ENCODE measurements around the gene VKORC1.
A peak's percentile ranks its signal among the peaks of the same experiment; 100 is the strongest.
"Not testable (repeated sequence)": the region's sequence is repeated elsewhere in the genome, so short reads cannot be mapped to it uniquely, and the experiment has no call there.

VKORC1 gene

GRCh38 chr16:31094424-31095120 is at the start of gene VKORC1:
TSS of gene VKORC1 (minus strand) at chr16:31094797. CDS start at chr16:31094729, 68 bp downstream.
- peak; percentile 77 to 84 for DNase-seq (ENCODE audit: low read depth in 2 of 2)

DNA sequence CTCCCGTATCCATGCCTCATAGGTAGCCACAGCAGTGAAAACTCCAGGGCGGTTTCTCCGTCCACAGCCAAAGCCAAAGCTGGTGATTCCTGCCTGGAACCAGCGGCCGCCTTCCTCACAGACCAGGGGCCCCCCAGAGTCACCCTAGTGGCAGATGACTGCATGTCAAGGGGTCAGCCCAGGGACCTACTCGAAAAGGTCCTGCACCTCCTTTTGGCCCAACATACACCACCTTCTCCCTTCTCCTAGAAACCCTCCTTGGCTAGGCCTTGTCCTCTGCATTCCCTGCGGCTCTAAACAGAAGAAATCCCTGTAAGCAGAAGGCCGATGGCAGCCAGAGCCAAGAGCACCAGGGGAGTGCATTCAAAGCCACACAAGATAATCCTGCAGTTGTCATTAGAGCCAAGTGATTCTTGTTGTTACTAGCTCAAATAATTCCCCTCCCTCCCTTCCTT is 49.1 kb upstream of the VKORC1 start:
- DNase-seq (ENCODE audit: low read depth in 2 of 2): no peak

DNA sequence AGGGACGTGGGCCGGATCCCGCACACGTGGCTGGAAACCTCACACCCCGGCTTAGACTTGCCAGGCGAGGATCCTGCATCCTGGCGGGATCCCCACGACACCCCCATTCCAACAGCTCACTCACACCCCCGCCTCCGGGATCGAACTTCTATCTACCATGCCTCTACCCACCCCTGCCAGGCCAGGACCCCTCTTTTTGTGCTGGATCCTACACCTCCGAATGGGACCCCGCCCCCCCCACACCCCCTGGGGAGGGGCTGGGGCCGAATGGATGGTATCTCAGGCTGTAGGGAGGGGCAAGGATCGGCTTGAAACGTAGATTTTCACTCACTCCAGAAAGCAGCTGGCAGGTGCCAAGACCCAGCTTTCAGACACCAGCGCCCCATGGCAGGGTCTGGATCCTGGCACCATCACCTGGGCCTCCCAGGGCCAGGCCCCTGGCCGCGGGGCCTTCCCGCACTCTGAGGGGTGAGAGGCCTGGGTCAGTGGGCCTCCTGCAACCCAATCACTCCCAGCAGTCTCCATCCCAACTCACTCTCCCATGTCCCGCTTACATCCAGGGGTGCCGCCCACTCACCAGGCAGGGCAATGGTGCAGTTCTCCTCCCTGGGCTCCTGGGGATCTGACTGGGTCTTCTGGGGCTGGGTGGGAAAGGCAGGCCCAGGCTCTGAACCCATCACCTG is 48.6 kb upstream of the VKORC1 start:
- no peak for DNase-seq (ENCODE audit: low read depth in 2 of 2)

GRCh38 chr16:31142109-31143010 is 47.8 kb upstream of the VKORC1 start:
- peak; percentile 98 to 99 for DNase-seq (ENCODE audit: low read depth in 2 of 2)

- DNase-seq (ENCODE audit: low read depth in 2 of 2): no peak
Measured at GRCh38 chr16:31141489-31142108, 47.0 kb upstream of the VKORC1 start.

DNA sequence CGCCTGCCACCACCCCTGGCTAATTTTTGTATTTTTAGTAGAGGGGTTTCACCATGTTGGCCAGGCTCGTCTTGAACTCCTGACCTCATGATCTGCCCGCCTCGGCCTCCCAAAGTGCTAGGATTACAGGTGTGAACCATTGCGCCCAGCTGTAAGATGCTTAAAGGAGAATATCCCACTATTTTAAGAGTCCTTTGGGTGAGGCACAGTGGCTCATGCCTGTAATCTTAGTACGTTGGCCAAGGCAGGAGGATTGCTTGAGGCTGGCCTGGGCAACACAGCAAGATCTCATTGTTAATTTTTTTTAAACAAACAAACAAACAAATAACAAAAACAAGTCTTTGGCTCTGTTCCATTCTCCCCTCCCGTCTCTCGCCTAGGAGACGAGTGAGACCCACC is 46.5 kb upstream of the VKORC1 start:
- not testable (repeated sequence) for DNase-seq (ENCODE audit: low read depth in 2 of 2)

GRCh38 chr16:31138621-31139578 is 44.3 kb upstream of the VKORC1 start:
- no peak for DNase-seq (ENCODE audit: low read depth in 2 of 2)

DNA sequence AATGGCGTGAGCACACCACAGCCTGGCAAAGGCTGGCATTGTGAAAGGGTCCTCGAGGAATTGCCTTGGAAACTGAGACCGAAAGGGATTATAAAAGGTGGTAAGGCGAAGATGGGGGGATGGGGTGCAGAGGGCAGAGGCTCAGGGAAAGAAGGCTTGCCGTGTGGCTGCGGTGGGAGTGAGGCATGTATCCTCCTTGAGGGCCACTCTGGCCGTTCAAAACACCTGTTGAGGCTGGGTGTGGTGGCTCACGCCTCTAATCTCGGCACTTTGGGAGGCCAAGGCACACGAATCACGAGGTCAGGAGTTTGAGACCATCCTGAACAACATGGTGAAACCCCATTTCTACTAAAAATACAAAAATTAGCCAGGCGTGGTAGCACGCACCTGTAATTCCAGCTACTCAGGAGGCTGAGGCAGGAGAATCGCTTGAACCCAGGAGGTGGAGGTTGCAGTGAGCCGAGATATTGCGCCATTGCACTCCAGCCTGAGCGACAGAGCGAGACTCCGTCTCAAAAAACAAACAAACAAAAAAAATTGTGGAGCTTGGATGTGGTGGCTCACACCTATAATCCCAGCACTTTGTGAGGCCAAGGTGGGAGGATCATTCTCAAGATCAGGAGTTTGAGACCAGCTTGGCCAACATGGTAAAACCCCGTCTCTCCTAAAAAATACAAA is 42.4 kb upstream of the VKORC1 start:
- DNase-seq (ENCODE audit: low read depth in 2 of 2): not testable (repeated sequence)

DNA sequence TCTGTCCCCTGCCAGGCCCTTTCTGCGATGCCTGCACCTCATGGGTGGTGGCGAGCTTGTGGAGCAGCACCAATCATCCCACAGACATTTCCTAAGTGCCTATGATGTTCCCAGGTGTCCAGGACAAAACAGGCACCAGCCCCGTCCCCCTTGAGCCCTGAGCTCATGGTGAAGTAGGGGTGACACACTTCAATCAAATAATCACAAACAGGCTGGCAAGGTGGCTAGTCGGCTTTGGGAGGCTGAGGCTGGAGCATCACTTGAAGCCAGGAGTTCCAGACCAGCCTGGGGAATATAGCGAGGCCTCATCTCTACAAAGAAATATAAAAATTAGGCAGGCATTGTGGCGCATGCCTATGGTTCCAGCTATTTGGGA is 41.7 kb upstream of the VKORC1 start:
- DNase-seq (ENCODE audit: low read depth in 2 of 2): no peak

- no peak for DNase-seq (ENCODE audit: low read depth in 2 of 2)
Measured at GRCh38 chr16:31135535-31136286, 41.1 kb upstream of the VKORC1 start, which contains the start of gene PRSS8. TSS of gene PRSS8 (minus strand) at chr16:31135727. CDS start at chr16:31135498, 229 bp downstream.

- no peak for DNase-seq (ENCODE audit: low read depth in 2 of 2)
Measured at GRCh38 chr16:31134625-31135534, 40.3 kb upstream of the VKORC1 start.

DNA sequence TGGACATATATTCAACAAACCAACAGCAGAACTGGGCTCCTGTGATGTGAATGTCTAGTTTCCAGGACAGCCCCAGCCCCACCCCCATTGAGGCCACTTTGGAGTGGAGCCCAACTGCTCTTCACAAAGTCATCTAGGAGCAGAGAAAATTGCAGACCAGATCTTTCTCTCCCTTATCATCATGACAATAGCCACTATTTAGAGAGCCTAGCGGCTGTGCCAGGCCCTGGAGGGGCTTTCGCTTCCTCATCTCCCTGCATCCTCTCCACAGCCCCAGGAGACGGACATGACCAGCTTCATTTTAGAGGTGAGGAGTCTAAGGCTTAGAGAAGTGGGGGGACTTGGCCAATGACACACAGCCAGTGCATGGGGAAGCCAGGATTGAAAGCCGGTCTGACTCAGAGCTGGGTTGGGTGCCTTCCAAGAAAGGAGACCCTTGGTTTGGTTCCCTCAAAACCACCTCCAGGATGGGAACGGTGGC is 39.5 kb upstream of the VKORC1 start:
- DNase-seq (ENCODE audit: low read depth in 2 of 2): no peak

- DNase-seq (ENCODE audit: low read depth in 2 of 2): no peak
Measured at GRCh38 chr16:31133046-31133501, 38.5 kb upstream of the VKORC1 start.

DNA sequence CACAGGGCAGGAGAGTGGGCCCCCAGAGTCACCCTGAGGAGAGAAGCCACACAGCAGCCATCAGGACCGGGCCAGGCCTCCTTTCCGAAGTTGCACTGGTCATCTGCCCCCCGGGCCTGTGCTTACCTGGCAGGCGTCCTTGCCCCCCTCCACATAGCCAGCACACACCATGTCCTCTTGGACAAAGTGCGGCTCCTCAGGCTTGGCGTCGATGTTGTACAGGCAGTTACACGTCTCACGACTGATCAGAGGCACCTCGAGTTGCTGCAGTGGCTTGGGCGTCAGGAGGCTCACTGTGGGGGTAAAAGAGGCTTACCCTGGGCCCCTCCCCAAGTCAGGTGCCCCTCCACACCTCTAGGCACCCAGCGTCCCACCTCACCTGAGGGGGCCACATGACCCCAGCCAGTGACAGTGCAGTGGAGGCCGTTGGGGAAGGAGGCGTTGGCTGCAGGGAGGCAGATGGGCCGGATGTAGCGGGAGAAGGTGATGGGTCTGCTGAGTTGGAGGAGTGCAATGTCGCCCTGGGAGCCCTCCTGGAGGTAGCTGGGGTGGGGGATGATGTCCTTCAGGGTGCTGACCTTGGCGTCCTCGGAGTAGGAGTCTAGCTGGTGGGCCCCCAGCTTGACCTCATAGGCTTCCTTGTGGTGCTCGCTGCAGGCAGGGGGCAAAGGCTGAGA is 37.8 kb upstream of the VKORC1 start:
- no peak for DNase-seq (ENCODE audit: low read depth in 2 of 2)

- no peak for DNase-seq (ENCODE audit: low read depth in 2 of 2)
Measured at GRCh38 chr16:31131841-31132271, 37.3 kb upstream of the VKORC1 start.

DNA sequence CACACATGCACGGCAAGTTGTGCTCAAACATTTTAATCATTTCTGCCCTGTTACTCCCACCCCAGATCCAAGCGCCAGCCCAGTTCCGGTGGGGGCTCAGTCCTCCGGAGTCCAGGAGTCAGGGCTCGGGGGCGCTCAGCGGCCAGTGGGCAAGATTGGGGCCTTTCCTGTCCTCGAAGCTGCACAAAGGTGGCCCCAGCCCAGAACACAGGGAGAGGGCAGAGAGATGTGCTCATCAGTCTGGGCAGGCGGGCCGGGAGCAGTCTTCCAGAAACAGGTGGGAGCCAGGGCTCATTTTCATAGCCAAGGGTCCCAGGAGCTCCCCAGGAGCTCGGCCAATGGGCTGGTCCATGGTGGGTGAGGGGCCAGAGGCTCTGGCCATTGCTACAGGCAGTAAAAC is 36.8 kb upstream of the VKORC1 start:
- no peak for DNase-seq (ENCODE audit: low read depth in 2 of 2)

- DNase-seq (ENCODE audit: low read depth in 2 of 2): no peak
Measured at GRCh38 chr16:31130899-31131298, 36.3 kb upstream of the VKORC1 start.

All from stimulated activated CD8-positive, alpha-beta memory T cell treated with anti-CD3 and anti-CD28 coated beads, Interleukin-2, amount 100 ng/mL, for 48 hours (primary cell).